ENCODE data around the gene CDK18. TPM values are rescaled to one million over a fixed set of nuclear protein-coding genes. Genes with fewer than 3 reads are reported as not detected.

CDK18 gene
- total RNA-seq, 1 donor from 2014 or later, result 179 TPM

DNA sequence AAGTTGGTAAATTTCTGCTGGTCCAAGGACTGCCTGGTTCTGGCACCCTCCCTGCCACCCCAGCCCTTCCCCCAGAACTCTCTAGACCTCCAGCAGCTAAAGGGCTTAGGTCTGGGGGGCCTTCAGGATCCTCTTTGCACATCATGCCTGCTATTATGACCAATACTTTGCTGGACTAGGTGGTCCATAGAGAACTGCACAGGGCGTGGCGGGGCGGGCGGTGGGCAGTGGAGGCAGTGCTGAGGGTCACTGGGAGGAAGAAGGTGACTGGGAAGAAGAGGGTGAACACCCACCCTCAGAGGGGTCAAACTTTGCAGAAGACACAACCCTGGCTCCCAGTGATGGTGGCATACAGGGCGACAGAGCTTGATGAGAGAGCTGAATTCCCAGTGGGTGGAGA lies 18.2 kb downstream of the CDK18 start:
- intact Hi-C loops (cut with micrococcal nuclease), result no loop called here
- no peaks in the 10 kb centered on the region for H3K9me3 ChIP-seq (replicated peaks)
- no peak overlapping the region for H3K27ac ChIP-seq (replicated peaks)
- no peak for DNase-seq
- no peaks in the 10 kb centered on the region for H3K27me3 ChIP-seq (ENCODE audit: low read depth)
- H3K36me3 ChIP-seq, result peaks cover 26% of the 10 kb centered on the region
- H3K4me3 ChIP-seq, result no peak overlapping the region
- peaks cover 94% of the 10 kb centered on the region for H3K4me1 ChIP-seq
- TF ChIP-seq CTCF (IDR thresholded peaks at IDR 0.05; ENCODE audit: borderline replicate concordance), result no peak

DNA sequence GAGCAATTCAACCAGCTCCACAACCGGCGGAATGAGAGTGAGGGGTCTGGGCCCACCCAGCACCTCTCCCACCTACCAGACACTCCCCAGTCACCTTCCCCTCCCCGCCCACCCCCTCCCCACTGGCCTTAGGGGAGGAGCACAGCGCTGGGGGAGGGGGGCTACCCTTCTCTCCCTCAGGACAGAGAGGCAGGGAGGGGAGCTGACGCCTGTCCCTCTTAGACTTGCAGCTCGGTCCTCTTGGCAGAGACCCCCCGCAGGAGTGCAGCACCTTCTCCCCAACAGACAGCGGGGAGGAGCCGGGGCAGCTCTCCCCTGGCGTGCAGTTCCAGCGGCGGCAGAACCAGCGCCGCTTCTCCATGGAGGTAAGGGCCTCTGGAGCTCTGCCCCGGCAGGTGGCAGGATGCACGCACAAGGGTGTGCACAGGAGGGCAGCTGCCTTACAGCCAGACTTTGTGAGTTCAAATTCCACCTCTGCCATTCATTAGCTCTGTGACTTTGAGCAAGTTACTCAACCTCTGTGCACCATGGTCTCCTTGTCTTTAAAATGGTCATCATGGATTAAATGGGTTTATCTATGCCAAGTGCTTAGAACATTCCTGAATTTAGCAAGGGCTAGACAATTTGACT lies 18.9 kb downstream of the CDK18 start:
- no peaks in the 10 kb centered on the region for H3K27me3 ChIP-seq (ENCODE audit: low read depth)
- H3K9me3 ChIP-seq (replicated peaks), result no peaks in the 10 kb centered on the region
- H3K27ac ChIP-seq (replicated peaks), result no peak overlapping the region
- no peak for TF ChIP-seq CTCF (IDR thresholded peaks at IDR 0.05; ENCODE audit: borderline replicate concordance)
- peaks cover 26% of the 10 kb centered on the region for H3K36me3 ChIP-seq
- no peak overlapping the region for H3K4me3 ChIP-seq
- no peak for DNase-seq
- intact Hi-C loops (cut with micrococcal nuclease), result no loop called here
- H3K4me1 ChIP-seq, result peaks cover 88% of the 10 kb centered on the region

DNA sequence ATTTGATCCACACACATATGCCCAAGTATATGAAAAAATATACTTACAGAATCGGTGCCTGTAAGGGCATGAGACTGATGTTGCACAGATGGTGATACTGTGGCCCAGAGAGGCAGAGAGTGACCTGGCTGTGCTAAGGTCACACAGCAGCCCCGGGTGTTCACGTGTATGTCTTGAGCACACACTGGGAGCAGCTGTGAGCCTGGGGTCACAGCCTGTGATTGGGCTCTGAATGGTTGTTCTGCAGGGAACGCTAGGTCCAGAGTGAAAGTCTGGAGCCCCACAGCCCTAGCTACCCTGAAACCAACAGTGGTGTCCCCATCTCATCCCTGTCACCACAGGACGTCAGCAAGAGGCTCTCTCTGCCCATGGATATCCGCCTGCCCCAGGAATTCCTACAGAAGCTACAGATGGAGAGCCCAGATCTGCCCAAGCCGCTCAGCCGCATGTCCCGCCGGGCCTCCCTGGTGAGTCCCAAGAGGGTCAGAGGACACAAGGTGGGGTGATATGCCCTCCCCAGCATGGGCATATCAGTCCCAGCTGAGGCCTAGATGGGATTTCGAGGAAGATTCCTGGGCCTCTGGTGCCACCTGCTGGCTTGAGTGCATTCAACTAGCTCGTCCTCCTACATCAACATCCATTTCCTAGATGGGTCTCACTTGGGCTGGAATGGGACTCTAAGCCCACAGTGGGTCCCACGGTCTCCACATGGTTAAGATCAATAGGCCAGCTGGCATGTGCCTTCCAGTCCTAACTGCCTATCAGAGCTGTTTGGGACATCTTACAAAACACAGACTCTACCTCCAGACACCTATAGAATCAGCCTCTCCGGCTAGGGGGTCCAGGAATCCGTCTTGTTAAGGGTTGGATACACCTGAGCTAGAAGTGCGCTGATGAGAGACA lies 19.7 kb downstream of the CDK18 start:
- intact Hi-C loops (cut with micrococcal nuclease), result loop anchor here (1.0 kb wide), 1 partner anchor 36 kb away; no protein-coding TSS in a partner anchor
- peak; percentile 84 for TF ChIP-seq CTCF (IDR thresholded peaks at IDR 0.05; ENCODE audit: borderline replicate concordance)
- H3K9me3 ChIP-seq (replicated peaks), result no peaks in the 10 kb centered on the region
- H3K27ac ChIP-seq (replicated peaks), result peak overlapping the region; percentile 68
- no peak overlapping the region for H3K4me3 ChIP-seq
- H3K4me1 ChIP-seq, result peaks cover 87% of the 10 kb centered on the region
- peaks cover 30% of the 10 kb centered on the region for H3K36me3 ChIP-seq
- H3K27me3 ChIP-seq (ENCODE audit: low read depth), result no peaks in the 10 kb centered on the region
- DNase-seq, result peak; percentile 76

DNA sequence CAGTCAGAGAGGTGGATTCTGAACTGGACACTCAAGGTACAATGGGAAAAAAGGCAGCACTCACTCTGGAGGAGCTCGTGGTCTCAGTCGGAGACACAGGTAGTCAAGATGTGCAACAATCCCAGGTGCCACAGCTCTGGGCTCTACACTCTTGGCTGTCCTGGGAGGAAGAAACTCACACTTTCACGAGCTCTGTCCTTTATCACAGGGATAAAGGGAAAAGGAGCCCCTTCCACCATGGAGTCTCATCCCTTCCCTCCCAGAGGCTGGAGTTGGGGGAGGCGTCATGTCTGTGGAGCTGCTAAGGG lies 20.3 kb downstream of the CDK18 start:
- DNase-seq, result no peak

More for the DNA sequence above, 20.3 kb downstream of the CDK18 start:
- no peak overlapping the region for H3K4me3 ChIP-seq
- H3K36me3 ChIP-seq, result peaks cover 36% of the 10 kb centered on the region
- H3K4me1 ChIP-seq, result peaks cover 85% of the 10 kb centered on the region
- H3K9me3 ChIP-seq (replicated peaks), result no peaks in the 10 kb centered on the region
- H3K27me3 ChIP-seq (ENCODE audit: low read depth), result no peaks in the 10 kb centered on the region
- H3K27ac ChIP-seq (replicated peaks), result peak overlapping the region; percentile 68
- intact Hi-C loops (cut with micrococcal nuclease), result loop anchor here (1.0 to 5.0 kb wide), 2 partner anchors 36 to 133 kb away; no protein-coding TSS in a partner anchor
- no peak for TF ChIP-seq CTCF (IDR thresholded peaks at IDR 0.05; ENCODE audit: borderline replicate concordance)
